Measurements from ENCODE around the gene RTL10. TPM values are rescaled to one million over a fixed set of nuclear protein-coding genes. Genes with fewer than 3 reads are reported as not detected.

The RTL10 gene
- total and polyA plus RNA-seq, 10 of the 15 experiments (the other 5 are each of a cell fraction or from before 2014, with no cell fraction given): 5.3 to 18.1 (median 10.3) TPM

DNA sequence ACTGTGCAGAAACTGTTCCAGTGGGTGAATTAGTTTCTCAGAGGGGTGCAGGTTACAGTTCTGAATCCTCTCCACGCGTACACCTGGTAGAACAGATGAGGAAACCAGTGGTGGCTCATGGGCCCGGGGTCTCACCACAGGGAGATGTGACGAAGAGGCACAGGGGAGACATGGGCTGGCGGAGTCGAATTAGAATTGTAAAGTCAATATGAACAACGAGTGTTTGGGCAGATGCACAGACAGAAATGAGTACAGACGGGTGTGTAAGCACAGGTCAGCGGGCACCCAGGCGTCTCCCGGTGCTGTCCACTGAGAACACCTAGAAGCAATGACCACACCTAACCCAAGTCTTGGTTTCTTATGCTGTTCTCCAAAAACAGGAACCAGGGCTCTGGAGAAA lies 41.8 kb downstream of the RTL10 start:
- WGBS (ENCODE audit: insufficient coverage, insufficient replicate concordance, low lambda C conversion rate, missing lambda C conversion rate): 55% methylated on average over 11 of the region's 11 CpGs
- no peak overlapping the region for H3K27ac ChIP-seq (ENCODE audit: control insufficient read depth, insufficient read depth)
- no TSS peak for BruUV-seq (replicated peaks)
- H3K4me2 ChIP-seq (ENCODE audit: control insufficient read depth, insufficient read depth): no peak overlapping the region
- peaks cover 0 to 2% of the 10 kb centered on the region in 2 experiments; a peak in 1 of 4 replicates for H3K36me3 ChIP-seq (ENCODE audit: control insufficient read depth in 2 of 2, insufficient read depth in 2 of 2, low read length in 1 of 2)
- no peaks in the 10 kb centered on the region for H4K20me1 ChIP-seq (ENCODE audit: control insufficient read depth, insufficient read depth)
- no peaks in the 10 kb centered on the region for H3K27me3 ChIP-seq (replicated peaks in 1 of 2; ENCODE audit: control insufficient read depth in 2 of 2, insufficient read depth in 2 of 2, low read length in 1 of 2)
- H3K9me3 ChIP-seq (replicated peaks; ENCODE audit: control insufficient read depth, insufficient read depth, low read length): no peaks in the 10 kb centered on the region
- DNase-seq (ENCODE audit: low read depth, low spot score): no peak
- POLR2A ChIA-PET: no interaction called here
- H3K79me2 ChIP-seq (ENCODE audit: control insufficient read depth, insufficient read depth, low read length): no peaks in the 10 kb centered on the region
- CTCF ChIA-PET: no interaction called here
- in situ Hi-C loops (cut with MboI): no loop called here
- RAD21 ChIA-PET (ENCODE audit: unreplicated experiment): no interaction called here
- H2AFZ ChIP-seq (ENCODE audit: control insufficient read depth, low read depth, low read length): no peak overlapping the region
- no peak overlapping the region for H3K4me3 ChIP-seq
- ATAC-seq: no peak
- intact Hi-C loops (cut with micrococcal nuclease; ENCODE audit: unreplicated experiment): no loop called here
- no peak for FAIRE-seq
- TF ChIP-seq KLF5 (IDR thresholded peaks at IDR 0.05; ENCODE audit: partially characterized antibody): no peak
- no peak for TF ChIP-seq SIX5 (IDR thresholded peaks at IDR 0.05; ENCODE audit: low read depth, low read length, severe bottlenecking)
- no peak for TF ChIP-seq POLR2A (IDR thresholded peaks at IDR 0.05; ENCODE audit: low read depth, low read length)
- TF ChIP-seq CBX3 (IDR thresholded peaks at IDR 0.05; ENCODE audit: borderline replicate concordance, low read depth): no peak
- no peak for TF ChIP-seq MEF2A (IDR thresholded peaks at IDR 0.05; ENCODE audit: insufficient read depth, low read depth, low read length)
- TF ChIP-seq SUZ12 (IDR thresholded peaks at IDR 0.05; ENCODE audit: unreplicated experiment): no peak
- TF ChIP-seq PBX3 (IDR thresholded peaks at IDR 0.05; ENCODE audit: insufficient replicate concordance, low read depth, low read length): no peak
- TF ChIP-seq IKZF2 (IDR thresholded peaks at IDR 0.05): no peak
- no peak for TF ChIP-seq CTCF (IDR thresholded peaks at IDR 0.05 in 2 of 3, conservative IDR thresholded peaks at IDR 0.05 in 1 of 3; ENCODE audit: control insufficient read depth in 2 of 3, extremely low read depth in 1 of 3, insufficient read depth in 1 of 3, low read depth in 3 of 3, low read length in 3 of 3)
- no peak for TF ChIP-seq HDAC6 (IDR thresholded peaks at IDR 0.05; ENCODE audit: unreplicated experiment)
- no peak for TF ChIP-seq ZBTB40 (IDR thresholded peaks at IDR 0.05; ENCODE audit: borderline replicate concordance)
- TF ChIP-seq RAD21 (IDR thresholded peaks at IDR 0.05; ENCODE audit: insufficient read depth, low read depth, low read length): no peak
- H3K4me1 ChIP-seq (ENCODE audit: control insufficient read depth, insufficient read depth, low read length): no peaks in the 10 kb centered on the region
- SMC1A ChIA-PET (ENCODE audit: uncharacterized antibody, unreplicated experiment): no interaction called here
- no peak overlapping the region for H3K9ac ChIP-seq (ENCODE audit: control insufficient read depth, insufficient read depth, low read length)
